LNCAP (cell line): ENCODE data around the gene SLC4A1.

Source experiments
- TF ChIP-seq, protein P1 (sequence below): fragments of 450-650 bp; IDR thresholded peaks from 2 replicates; pipeline ENCODE4 v1.5.1; 2017; ENCODE audit warnings: mild to moderate bottlenecking

SLC4A1 gene

DNA sequence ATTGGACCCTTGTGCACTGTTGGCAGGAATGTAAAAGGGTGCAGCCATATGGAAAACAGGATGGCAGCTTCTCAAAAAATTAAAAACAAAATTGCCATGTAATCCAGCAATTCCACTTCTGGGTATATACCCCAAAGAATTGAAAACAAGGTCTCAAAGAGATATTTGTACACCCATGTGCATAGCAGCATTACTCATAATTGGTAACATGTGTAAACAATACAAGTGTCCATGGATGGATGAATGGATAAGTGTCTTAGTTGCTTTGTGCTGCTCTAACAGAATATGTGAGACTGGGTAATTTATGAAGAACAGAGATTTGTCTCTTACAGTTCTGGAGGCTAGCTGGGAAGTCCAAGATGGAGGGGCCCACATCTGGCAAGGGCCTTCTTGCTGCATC, 36.7 kb upstream of the SLC4A1 start:
- TF ChIP-seq, protein P1, sequence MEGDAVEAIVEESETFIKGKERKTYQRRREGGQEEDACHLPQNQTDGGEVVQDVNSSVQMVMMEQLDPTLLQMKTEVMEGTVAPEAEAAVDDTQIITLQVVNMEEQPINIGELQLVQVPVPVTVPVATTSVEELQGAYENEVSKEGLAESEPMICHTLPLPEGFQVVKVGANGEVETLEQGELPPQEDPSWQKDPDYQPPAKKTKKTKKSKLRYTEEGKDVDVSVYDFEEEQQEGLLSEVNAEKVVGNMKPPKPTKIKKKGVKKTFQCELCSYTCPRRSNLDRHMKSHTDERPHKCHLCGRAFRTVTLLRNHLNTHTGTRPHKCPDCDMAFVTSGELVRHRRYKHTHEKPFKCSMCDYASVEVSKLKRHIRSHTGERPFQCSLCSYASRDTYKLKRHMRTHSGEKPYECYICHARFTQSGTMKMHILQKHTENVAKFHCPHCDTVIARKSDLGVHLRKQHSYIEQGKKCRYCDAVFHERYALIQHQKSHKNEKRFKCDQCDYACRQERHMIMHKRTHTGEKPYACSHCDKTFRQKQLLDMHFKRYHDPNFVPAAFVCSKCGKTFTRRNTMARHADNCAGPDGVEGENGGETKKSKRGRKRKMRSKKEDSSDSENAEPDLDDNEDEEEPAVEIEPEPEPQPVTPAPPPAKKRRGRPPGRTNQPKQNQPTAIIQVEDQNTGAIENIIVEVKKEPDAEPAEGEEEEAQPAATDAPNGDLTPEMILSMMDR: no peak

DNA sequence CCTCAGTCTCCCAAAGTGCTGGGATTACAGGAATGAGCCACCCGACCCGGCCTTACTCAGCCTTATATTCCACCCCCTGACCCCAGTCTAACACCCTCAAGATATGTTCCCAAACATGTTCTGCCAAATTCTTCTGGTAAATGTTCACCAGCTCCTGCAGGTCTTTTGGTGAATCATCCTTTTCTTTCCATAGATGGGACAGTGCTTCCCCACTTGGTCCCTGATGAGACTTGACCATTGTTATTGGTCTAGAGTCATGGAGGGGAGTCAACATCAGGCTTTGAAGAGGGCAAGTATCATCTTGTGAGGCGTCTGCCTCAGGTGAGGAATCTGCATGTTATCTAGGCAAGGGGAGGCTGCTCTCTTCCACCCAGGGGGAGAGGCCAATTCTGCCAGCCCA, 30.0 kb upstream of the SLC4A1 start:
- TF ChIP-seq, protein P1: no peak

GRCh38 chr17:44293509-44294226, 25.7 kb upstream of the SLC4A1 start:
- TF ChIP-seq, protein P1: no peak

GRCh38 chr17:44287651-44288050, 19.7 kb upstream of the SLC4A1 start:
- TF ChIP-seq, protein P1: no peak

DNA sequence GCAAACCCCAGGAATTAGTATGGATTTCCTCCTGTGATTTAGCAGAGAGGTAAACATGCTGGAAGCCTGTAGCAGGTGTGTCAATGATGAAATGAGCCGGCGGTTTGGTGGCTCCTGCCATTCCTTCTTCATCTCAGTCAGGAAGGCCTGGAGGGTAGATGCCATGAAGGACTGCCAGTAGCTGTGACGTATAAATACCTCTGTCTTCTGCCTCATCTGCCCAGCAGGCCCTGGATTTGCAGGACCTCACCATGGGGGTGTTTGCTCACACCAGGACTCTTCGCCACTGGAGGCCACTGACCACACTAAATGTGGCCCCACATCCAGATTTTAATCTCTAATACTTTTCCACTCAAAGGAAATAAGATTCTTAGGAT, 16.1 kb upstream of the SLC4A1 start:
- TF ChIP-seq, protein P1: no peak

GRCh38 chr17:44283344-44284023, 15.5 kb upstream of the SLC4A1 start:
- TF ChIP-seq, protein P1: no peak

- TF ChIP-seq, protein P1: no peak
These were observed 14.3 kb upstream of the SLC4A1 start for GRCh38 chr17:44282264-44282663.
